Spleen (tissue), 11 donors: Measurements from ENCODE around the gene JAKMIP1. TPM values are rescaled to one million over a fixed set of nuclear protein-coding genes. Genes with fewer than 3 reads are reported as not detected.

Experiments used
- DNase-seq: peaks from one replicate; pipeline ENCODE4 v3.0.0-alpha.2; 2020
- H3K27ac ChIP-seq, 8 donors: fragments of 200-600 bp; sonication (generic) in 7 of 8; 1 replicate in 4 of 8; 2 replicates in 4 of 8; pipeline versions ENCODE4 v1.5.0 to v1.8.0; 2016 to 2021; ENCODE audit warnings: inconsistent platforms in 4 of 8, mild to moderate bottlenecking in 4 of 8, moderate library complexity in 1 of 8
- H3K27me3 ChIP-seq, 7 donors: fragments of 200-600 bp; sonication (generic) in 6 of 7; replicated peaks in 1 of 7; 1 replicate in 4 of 7; 2 replicates in 3 of 7; pipeline versions ENCODE4 v1.5.0 to v1.8.0; 2016 to 2021; ENCODE audit warnings: inconsistent platforms in 3 of 7, mild to moderate bottlenecking in 1 of 7
- H3K36me3 ChIP-seq, 6 donors: fragments of 200-600 bp; sonication (generic) in 5 of 6; 1 replicate in 4 of 6; 2 replicates in 2 of 6; pipeline versions ENCODE4 v1.5.0 to v1.8.0; 2016 to 2021; ENCODE audit warnings: inconsistent platforms in 2 of 6
- H3K4me1 ChIP-seq, 6 donors: fragments of 200-600 bp; sonication (generic) in 5 of 6; 1 replicate in 3 of 6; 2 replicates in 3 of 6; pipeline versions ENCODE4 v1.5.0 to v1.8.0; 2016 to 2021; ENCODE audit warnings: inconsistent platforms in 3 of 6
- H3K4me3 ChIP-seq, 8 donors: fragments of 200-600 bp; sonication (generic) in 7 of 8; 1 replicate in 4 of 8; 2 replicates in 4 of 8; pipeline versions ENCODE4 v1.5.0 to v1.8.0; 2016 to 2021; ENCODE audit warnings: inconsistent platforms in 4 of 8, mild to moderate bottlenecking in 4 of 8, moderate library complexity in 2 of 8
- H3K9me3 ChIP-seq, 8 donors: fragments of 200-600 bp; sonication (generic) in 7 of 8; 1 replicate in 4 of 8; 2 replicates in 4 of 8; pipeline versions ENCODE4 v1.5.0 to v1.8.0; 2016 to 2021; ENCODE audit warnings: inconsistent platforms in 4 of 8
- POLR2A ChIP-seq, 3 donors: fragments of 450-650 bp; IDR thresholded peaks; one replicate each; pipeline ENCODE4 v1.5.1; 2017; ENCODE audit warnings: antibody characterized with exemption in 3 of 3, mild to moderate bottlenecking in 1 of 3
- POLR2AphosphoS5 ChIP-seq, 3 donors: sonication (generic); formaldehyde crosslinking; IDR thresholded peaks; one replicate each; pipeline ENCODE4 v1.5.1; 2017; ENCODE audit warnings: antibody characterized with exemption in 3 of 3
- WGBS, 5 donors: extraction: QIAGEN DNeasy Blood & Tissue Kit in 3 of 5; methylation state at CpG; one replicate each; pipeline versions ENCODE4 v1.1.5 to v1.1.7; 2013 to 2018; 5-methylcytosine and 5-hydroxymethylcytosine counted together
- intact Hi-C: fragments of 100-400 bp; cut with DNase I; formaldehyde crosslinking; loops from one replicate; pipeline ENCODE4 v1.15.0; 2023; ENCODE audit warnings: low total_unique reads
- polyA plus RNA-seq, 3 donors: library from polyadenylated mRNA; stranded (reverse); fragments of 200-250 nt; gene quantifications; one replicate each; pipeline ENCODE4 v1.2.1, GENCODE V29; 2013
- total RNA-seq, 7 donors: library from RNA; depleted of rRNA in 3 of 7; stranded (reverse); fragments of >200 nt in 3 of 7; fragmentation: NEBNext Ultra II Directional in 4 of 7; extraction: Animal tissue kit (Norgen Biotek cat#: 25700) in 4 of 7; gene quantifications; one replicate each; pipeline versions ENCODE4 v1.1.0 to v1.2.1, GENCODE V29; 2016 to 2021
- TF ChIP-seq, protein P1 (sequence below), 11 experiments: fragments of 200-600 bp in 7 of 11; fragments of 450-650 bp in 4 of 11; sonication (generic) in 4 of 11; IDR thresholded peaks in 8 of 11; conservative IDR thresholded peaks in 3 of 11; 1 replicate in 7 of 11; 2 replicates in 4 of 11; pipeline versions ENCODE4 v1.4.0 to v1.8.0; 2016 to 2021; ENCODE audit warnings: antibody characterized with exemption in 11 of 11, inconsistent platforms in 4 of 11, mild to moderate bottlenecking in 1 of 11
- donor health status: healthy with polysubstance abuse.
- donor health status: DM: no; HTN: no; CAD: no; lungs with moderate emphysema.
- donor health status: DM: no; HTN: no; CAD: no.
- donor health status: Bipolar disorder and iron deficiency.
- donor health status: healthy.
- donor health status: DM: no; HTN: no; CAD: no.
- donor health status: DM: yes; HTN: yes; CAD: no.

Gene JAKMIP1
- total and polyA plus RNA-seq, 10 donors: 0.37 to 8.7 (median 2.6) TPM

DNA sequence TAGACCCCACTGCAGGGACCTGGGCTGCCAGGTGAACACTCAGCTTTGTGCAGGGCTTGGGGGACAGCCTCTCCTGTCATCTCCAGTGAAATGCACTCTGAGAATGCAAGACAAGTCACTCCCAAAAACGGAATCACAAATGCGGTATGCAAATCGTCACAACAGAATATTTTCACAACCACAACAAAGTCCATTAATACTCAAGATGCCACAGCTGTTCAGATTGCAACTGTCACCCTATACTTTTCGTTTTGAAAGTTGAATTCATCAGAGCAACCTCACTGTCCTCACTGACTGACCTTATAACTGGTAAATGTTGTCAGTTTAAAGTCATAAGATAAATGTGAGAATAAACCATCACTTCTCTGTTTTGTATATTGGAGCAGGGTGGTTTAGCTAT, 16.6 kb downstream of the JAKMIP1 start:
- H3K9me3 ChIP-seq: peaks cover 0 to 46% (median 23%) of the 10 kb centered on the region in 8 donors
- H3K4me3 ChIP-seq: no peak overlapping the region
- peak overlapping the region in 1 of 8 donors; percentile 40 for H3K27ac ChIP-seq
- no peak for DNase-seq
- peaks cover 0 to 27% (median 0%) of the 10 kb centered on the region in 7 donors for H3K27me3 ChIP-seq
- TF ChIP-seq POLR2A (IDR thresholded peaks at IDR 0.05) (no peak), POLR2AphosphoS5 (IDR thresholded peaks at IDR 0.05) (no peak)
- TF ChIP-seq, protein P1, sequence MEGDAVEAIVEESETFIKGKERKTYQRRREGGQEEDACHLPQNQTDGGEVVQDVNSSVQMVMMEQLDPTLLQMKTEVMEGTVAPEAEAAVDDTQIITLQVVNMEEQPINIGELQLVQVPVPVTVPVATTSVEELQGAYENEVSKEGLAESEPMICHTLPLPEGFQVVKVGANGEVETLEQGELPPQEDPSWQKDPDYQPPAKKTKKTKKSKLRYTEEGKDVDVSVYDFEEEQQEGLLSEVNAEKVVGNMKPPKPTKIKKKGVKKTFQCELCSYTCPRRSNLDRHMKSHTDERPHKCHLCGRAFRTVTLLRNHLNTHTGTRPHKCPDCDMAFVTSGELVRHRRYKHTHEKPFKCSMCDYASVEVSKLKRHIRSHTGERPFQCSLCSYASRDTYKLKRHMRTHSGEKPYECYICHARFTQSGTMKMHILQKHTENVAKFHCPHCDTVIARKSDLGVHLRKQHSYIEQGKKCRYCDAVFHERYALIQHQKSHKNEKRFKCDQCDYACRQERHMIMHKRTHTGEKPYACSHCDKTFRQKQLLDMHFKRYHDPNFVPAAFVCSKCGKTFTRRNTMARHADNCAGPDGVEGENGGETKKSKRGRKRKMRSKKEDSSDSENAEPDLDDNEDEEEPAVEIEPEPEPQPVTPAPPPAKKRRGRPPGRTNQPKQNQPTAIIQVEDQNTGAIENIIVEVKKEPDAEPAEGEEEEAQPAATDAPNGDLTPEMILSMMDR (IDR thresholded peaks at IDR 0.05 in 8 of 11, conservative IDR thresholded peaks at IDR 0.05 in 3 of 11): no peak
- intact Hi-C loops: no loop called here
- 52 to 64% (median 60%) methylated on average over 4 of the region's 4 CpGs for WGBS, 5 donors
- H3K36me3 ChIP-seq: no peaks in the 10 kb centered on the region
- H3K4me1 ChIP-seq: peaks cover 0 to 28% (median 0%) of the 10 kb centered on the region in 6 donors

DNA sequence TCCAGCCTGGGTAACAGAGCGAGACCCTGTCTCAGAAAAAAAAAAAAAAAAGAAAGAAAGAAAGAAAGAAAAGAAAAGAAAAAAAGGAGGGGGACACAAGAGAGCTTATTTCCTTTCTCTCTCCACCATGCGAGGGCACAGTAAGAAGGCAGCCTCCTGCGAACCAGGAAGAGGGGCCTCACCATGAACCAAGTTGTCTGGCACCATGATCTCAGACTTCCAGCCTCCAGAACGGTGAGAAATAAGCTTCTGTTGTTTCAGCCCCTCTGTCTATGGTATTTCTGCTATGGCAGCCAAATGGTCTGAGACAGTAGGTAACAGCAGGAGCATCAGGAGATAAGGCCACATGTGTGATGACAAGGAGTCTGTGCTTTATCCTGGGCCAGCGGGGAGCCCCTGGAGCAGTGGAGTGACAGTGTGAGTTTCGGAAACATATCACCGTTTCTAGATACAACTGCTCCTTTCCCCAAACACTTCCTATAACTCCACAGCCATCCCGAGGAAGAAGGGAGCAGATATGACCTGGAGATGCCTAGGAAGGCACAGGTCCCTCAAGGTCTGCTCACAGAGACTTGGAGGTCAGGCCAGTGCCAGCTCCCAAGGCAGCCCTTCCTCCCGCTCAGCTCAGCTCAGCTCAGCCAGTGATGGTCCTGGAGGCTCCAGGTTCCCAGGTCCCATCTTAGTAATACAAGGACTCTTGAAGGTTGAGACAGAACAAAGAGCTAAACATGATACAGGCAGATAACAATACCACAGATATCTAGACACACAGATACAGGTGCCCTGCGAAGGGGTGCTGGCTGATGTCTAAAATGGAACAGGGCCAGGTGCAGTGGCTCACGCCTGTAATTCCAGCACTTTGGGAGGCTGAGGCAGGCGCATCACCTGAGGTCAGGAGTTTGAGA, 17.7 kb downstream of the JAKMIP1 start:
- peaks cover 0 to 43% (median 20%) of the 10 kb centered on the region in 8 donors for H3K9me3 ChIP-seq
- peak overlapping the region in 1 of 8 donors; percentile 56 for H3K27ac ChIP-seq
- DNase-seq: no peak
- peaks cover 0 to 23% (median 0%) of the 10 kb centered on the region in 7 donors for H3K27me3 ChIP-seq
- 60 to 74% (median 67%) methylated on average over 11 to 12 of the region's 12 CpGs for WGBS, 5 donors
- intact Hi-C loops: no loop called here
- TF ChIP-seq, protein P1 (IDR thresholded peaks at IDR 0.05 in 8 of 11, conservative IDR thresholded peaks at IDR 0.05 in 3 of 11): no peak
- no peak for TF ChIP-seq POLR2AphosphoS5 (IDR thresholded peaks at IDR 0.05)
- TF ChIP-seq POLR2A (IDR thresholded peaks at IDR 0.05): no peak
- H3K36me3 ChIP-seq: no peaks in the 10 kb centered on the region
- H3K4me3 ChIP-seq: no peak overlapping the region
- peaks cover 0 to 35% (median 0%) of the 10 kb centered on the region in 6 donors for H3K4me1 ChIP-seq

DNA sequence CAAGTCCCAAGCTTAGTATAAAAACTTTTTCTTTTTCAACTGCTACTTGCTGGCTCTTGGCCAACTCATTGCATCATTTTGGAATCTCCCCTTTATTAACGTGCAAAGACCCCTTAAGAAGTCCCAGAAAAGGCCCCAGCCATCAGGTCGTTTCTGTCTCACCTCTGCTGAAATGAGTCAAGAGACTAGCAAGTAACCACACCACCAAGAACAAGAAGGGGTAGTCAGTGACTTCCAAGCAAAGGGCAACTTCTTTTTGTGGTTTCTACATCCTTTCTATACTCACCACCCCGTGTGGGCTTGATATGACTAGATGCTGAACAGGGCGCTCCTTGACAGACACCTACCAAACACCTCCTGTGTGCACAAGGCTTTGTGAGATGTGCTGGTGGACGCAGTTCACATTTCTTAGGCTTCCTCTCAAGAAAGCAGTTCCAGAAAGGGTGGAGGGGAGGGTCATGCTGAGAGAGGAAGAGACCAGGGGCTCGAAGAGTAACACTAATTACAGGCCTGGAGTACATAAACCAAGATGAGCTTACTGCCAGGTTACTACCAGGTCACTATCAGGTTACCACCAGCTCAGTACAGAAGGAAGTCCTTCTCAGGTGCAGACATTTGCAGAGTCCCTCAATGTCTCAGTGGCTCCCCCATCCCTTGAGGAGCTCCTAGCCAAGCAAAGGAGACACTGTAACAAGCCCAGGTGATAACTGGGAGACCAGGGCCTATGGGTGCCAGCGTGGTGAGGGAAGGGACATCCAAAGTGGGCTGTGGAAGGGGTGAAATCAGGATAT, 19.3 kb downstream of the JAKMIP1 start:
- intact Hi-C loops: no loop called here
- peak overlapping the region in 4 of 8 donors; percentile 36 to 82 (median 50) for H3K27ac ChIP-seq
- 45 to 52% (median 46%) methylated on average over 7 of the region's 7 CpGs for WGBS, 5 donors
- peaks cover 0 to 29% (median 6%) of the 10 kb centered on the region in 8 donors for H3K9me3 ChIP-seq
- H3K4me3 ChIP-seq: no peak overlapping the region
- peaks cover 0 to 35% (median 0%) of the 10 kb centered on the region in 6 donors for H3K4me1 ChIP-seq
- H3K36me3 ChIP-seq: no peaks in the 10 kb centered on the region
- TF ChIP-seq, protein P1 (IDR thresholded peaks at IDR 0.05 in 8 of 11, conservative IDR thresholded peaks at IDR 0.05 in 3 of 11): no peak
- TF ChIP-seq POLR2A (IDR thresholded peaks at IDR 0.05): peak in 1 of 3 donors; percentile 13
- TF ChIP-seq POLR2AphosphoS5 (IDR thresholded peaks at IDR 0.05): peak in 1 of 3 donors; percentile 70
- peaks cover 0 to 23% (median 0%) of the 10 kb centered on the region in 7 donors for H3K27me3 ChIP-seq
- no peak for DNase-seq
